IPS-11a (cell line): ENCODE measurements around the gene NFATC2.

Source experiments
- H3K4me3 ChIP-seq: one replicate; pipeline ENCODE4 v1.5.1; 2013; ENCODE audit warnings: low read depth, low read length, control low read depth

Gene NFATC2

GRCh38 chr20:51434580-51435247 lies 107.8 kb downstream of the NFATC2 start:
- no peak overlapping the region for H3K4me3 ChIP-seq

- H3K4me3 ChIP-seq: no peak overlapping the region
Measured at GRCh38 chr20:51434026-51434425, 108.5 kb downstream of the NFATC2 start.

GRCh38 chr20:51432875-51433274 lies 109.6 kb downstream of the NFATC2 start:
- H3K4me3 ChIP-seq: no peak overlapping the region

- no peak overlapping the region for H3K4me3 ChIP-seq
Measured at GRCh38 chr20:51432251-51432784, 110.2 kb downstream of the NFATC2 start.

- H3K4me3 ChIP-seq: no peak overlapping the region
Measured at GRCh38 chr20:51431321-51431720, 111.2 kb downstream of the NFATC2 start.

GRCh38 chr20:51430198-51430950 lies 112.1 kb downstream of the NFATC2 start:
- H3K4me3 ChIP-seq: no peak overlapping the region

GRCh38 chr20:51429696-51430095 lies 112.8 kb downstream of the NFATC2 start:
- no peak overlapping the region for H3K4me3 ChIP-seq

GRCh38 chr20:51429144-51429482 lies 113.4 kb downstream of the NFATC2 start:
- no peak overlapping the region for H3K4me3 ChIP-seq

GRCh38 chr20:51428401-51429143 lies 113.9 kb downstream of the NFATC2 start:
- no peak overlapping the region for H3K4me3 ChIP-seq

GRCh38 chr20:51427651-51428291 lies 114.7 kb downstream of the NFATC2 start:
- H3K4me3 ChIP-seq: no peak overlapping the region

GRCh38 chr20:51426718-51427650 lies 115.5 kb downstream of the NFATC2 start:
- no peak overlapping the region for H3K4me3 ChIP-seq

- H3K4me3 ChIP-seq: no peak overlapping the region
Measured at GRCh38 chr20:51425347-51426106, 117.0 kb downstream of the NFATC2 start.

GRCh38 chr20:51424270-51425117 lies 118.0 kb downstream of the NFATC2 start:
- no peak overlapping the region for H3K4me3 ChIP-seq

GRCh38 chr20:51423810-51424209 lies 118.7 kb downstream of the NFATC2 start:
- H3K4me3 ChIP-seq: no peak overlapping the region

- no peak overlapping the region for H3K4me3 ChIP-seq
Measured at GRCh38 chr20:51423290-51423667, 119.2 kb downstream of the NFATC2 start.

GRCh38 chr20:51422514-51423289 lies 119.8 kb downstream of the NFATC2 start:
- H3K4me3 ChIP-seq: no peak overlapping the region

- no peak overlapping the region for H3K4me3 ChIP-seq
Measured at GRCh38 chr20:51420805-51421204, 121.7 kb downstream of the NFATC2 start.

GRCh38 chr20:51420111-51420510 lies 122.4 kb downstream of the NFATC2 start:
- H3K4me3 ChIP-seq: no peak overlapping the region
